ENCODE measurements around the gene IGF2BP3. TPM values are rescaled to one million over a fixed set of nuclear protein-coding genes. Genes with fewer than 3 reads are reported as not detected.

IGF2BP3 gene
- total and polyA plus RNA-seq, 10 of the 15 experiments (the other 5 are each of a cell fraction or from before 2014, with no cell fraction given), result 4.6 to 61.2 (median 36.9) TPM

GRCh38 chr7:23260371-23260770 lies 209.9 kb downstream of the IGF2BP3 start:
- Histone ChIP-seq H2AFZ (ENCODE audit: control insufficient read depth, low read depth, low read length) (no peak overlapping the region), H3K4me1 (ENCODE audit: control insufficient read depth, insufficient read depth, low read length) (peaks cover 8% of the 10 kb centered on the region), H3K9ac (ENCODE audit: control insufficient read depth, insufficient read depth, low read length) (no peak overlapping the region), H3K27me3 (replicated peaks in 1 of 2; ENCODE audit: control insufficient read depth in 2 of 2, insufficient read depth in 2 of 2, low read length in 1 of 2) (no peaks in the 10 kb centered on the region; a peak in 1 of 4 replicates), H4K20me1 (ENCODE audit: control insufficient read depth, insufficient read depth) (no peaks in the 10 kb centered on the region), H3K79me2 (ENCODE audit: control insufficient read depth, insufficient read depth, low read length) (no peaks in the 10 kb centered on the region), H3K4me3 (no peak overlapping the region), H3K27ac (ENCODE audit: control insufficient read depth, insufficient read depth) (no peak overlapping the region), H3K9me3 (replicated peaks; ENCODE audit: control insufficient read depth, insufficient read depth, low read length) (no peaks in the 10 kb centered on the region), H3K4me2 (ENCODE audit: control insufficient read depth, insufficient read depth) (no peak overlapping the region), H3K36me3 (ENCODE audit: control insufficient read depth in 2 of 2, insufficient read depth in 2 of 2, low read length in 1 of 2) (no peaks in the 10 kb centered on the region)
- ATAC-seq, result no peak
- POLR2A ChIA-PET, result interaction anchor here (0.6 kb wide), 1 partner anchor 20 kb away, joined by 4 read pairs; no protein-coding TSS in a partner anchor
- RAD21 ChIA-PET (ENCODE audit: unreplicated experiment), result interaction anchor here (1.4 to 5.0 kb wide), 4 partner anchors 12 to 174 kb away, joined by 3 to 21 read pairs (median 8); no protein-coding TSS in a partner anchor
- TF ChIP-seq RB1 (IDR thresholded peaks at IDR 0.05; ENCODE audit: borderline replicate concordance), result no peak
- TF ChIP-seq NFYA (IDR thresholded peaks at IDR 0.05; ENCODE audit: borderline replicate concordance, low read depth, low read length), result no peak
- TF ChIP-seq SMAD1 (IDR thresholded peaks at IDR 0.05; ENCODE audit: low read depth, partially characterized antibody), result no peak
- TF ChIP-seq NFXL1 (IDR thresholded peaks at IDR 0.05; ENCODE audit: borderline replicate concordance), result no peak
- no peak for TF ChIP-seq ZNF687 (IDR thresholded peaks at IDR 0.05)
- no peak for FAIRE-seq
- WGBS (ENCODE audit: insufficient coverage, insufficient replicate concordance, low lambda C conversion rate, missing lambda C conversion rate), result 65% methylated on average over 10 of the region's 10 CpGs
- intact Hi-C loops (cut with micrococcal nuclease; ENCODE audit: unreplicated experiment), result no loop called here
- in situ Hi-C loops (cut with MboI), result no loop called here
- CTCF ChIA-PET, result interaction anchor here (0.9 to 9.5 kb wide), 11 partner anchors 8 to 453 kb away, joined by 3 to 167 read pairs (median 8); no protein-coding TSS in a partner anchor
- SMC1A ChIA-PET (ENCODE audit: uncharacterized antibody, unreplicated experiment), result interaction anchor here (0.6 to 6.7 kb wide), 6 partner anchors 12 to 287 kb away, joined by 3 to 66 read pairs (median 6); no protein-coding TSS in a partner anchor
- DNase-seq (ENCODE audit: low read depth, low spot score), result no peak
- no TSS peak for BruUV-seq (replicated peaks)

Small RNA genes lying within 50 kb of the gene (small RNA-seq; reads per million reads assigned to genes)
- gene AC079780.1, result not detected
- gene RF00019, result not detected
- not detected for gene RNU7-143P
- not detected for gene SNORD65C

Other genes with a start within 250 kb of the IGF2BP3 start
- gene GPNMB, start 223.7 kb downstream of the IGF2BP3 start, total RNA-seq (2014; rRNA removed), result 8.3 and 12.2 TPM in 2 replicates
- 8.0 and 8.9 TPM in 2 replicates for gene GPNMB, start 223.7 kb downstream of the IGF2BP3 start, total RNA-seq (2014; rRNA removed; fragmentation: Illumina TruSeq; extraction: Trizol)
- gene GPNMB, start 223.7 kb downstream of the IGF2BP3 start, total RNA-seq (2021), result 4.2 and 5.9 TPM in 2 replicates
- gene GPNMB, start 223.7 kb downstream of the IGF2BP3 start, polyA plus RNA-seq (2011; rRNA removed), result 10.2 and 17.4 TPM in 2 replicates
- gene GPNMB, start 223.7 kb downstream of the IGF2BP3 start, polyA plus RNA-seq (2014; fragmentation: Illumina TruSeq; extraction: Trizol), result 10.4 and 16.8 TPM in 2 replicates
- 10 to 100 TPM; 15.6 to 22.3 TPM for gene GPNMB, start 223.7 kb downstream of the IGF2BP3 start, polyA plus RNA-seq (2014; fragmentation: Nextera tagmentation; extraction: Ambion mirVana)
- gene GPNMB, start 223.7 kb downstream of the IGF2BP3 start, polyA plus RNA-seq (2014; rRNA removed), result 8.2 and 9.2 TPM in 2 replicates
- 10 to 100 TPM in 1 of 2 experiments, 1 to 10 TPM in 1; 9.7 to 11.1 TPM for gene GPNMB, start 223.7 kb downstream of the IGF2BP3 start, polyA plus RNA-seq (2016; fragmentation: Nextera tagmentation; extraction: Ambion mirVana)
- 115 and 135 TPM in 2 replicates for gene MALSU1, start 171.2 kb downstream of the IGF2BP3 start, total RNA-seq (2014; rRNA removed)
- gene MALSU1, start 171.2 kb downstream of the IGF2BP3 start, total RNA-seq (2014; rRNA removed; fragmentation: Illumina TruSeq; extraction: Trizol), result 34.5 and 37.5 TPM in 2 replicates
- gene MALSU1, start 171.2 kb downstream of the IGF2BP3 start, total RNA-seq (2021), result 65.5 and 67.5 TPM in 2 replicates
- gene MALSU1, start 171.2 kb downstream of the IGF2BP3 start, polyA plus RNA-seq (2011; rRNA removed), result 82.0 and 97.8 TPM in 2 replicates
- 24.7 and 31.6 TPM in 2 replicates for gene MALSU1, start 171.2 kb downstream of the IGF2BP3 start, polyA plus RNA-seq (2014; fragmentation: Illumina TruSeq; extraction: Trizol)
- 10 to 100 TPM in 1 of 2 experiments, 1 to 10 TPM in 1; 8.5 to 35.0 TPM for gene MALSU1, start 171.2 kb downstream of the IGF2BP3 start, polyA plus RNA-seq (2014; fragmentation: Nextera tagmentation; extraction: Ambion mirVana)
- gene MALSU1, start 171.2 kb downstream of the IGF2BP3 start, polyA plus RNA-seq (2014; rRNA removed), result 121 and 126 TPM in 2 replicates
- gene MALSU1, start 171.2 kb downstream of the IGF2BP3 start, polyA plus RNA-seq (2016; fragmentation: Nextera tagmentation; extraction: Ambion mirVana), result 100 to 1,000 TPM; 155 to 159 TPM
- gene TRA2A, start 61.5 kb upstream of the IGF2BP3 start, total RNA-seq (2014; rRNA removed), result 25.0 TPM in 2 replicates
- gene TRA2A, start 61.5 kb upstream of the IGF2BP3 start, total RNA-seq (2014; rRNA removed; fragmentation: Illumina TruSeq; extraction: Trizol), result 71.2 and 78.0 TPM in 2 replicates
- 85.4 and 86.6 TPM in 2 replicates for gene TRA2A, start 61.5 kb upstream of the IGF2BP3 start, total RNA-seq (2021)
- gene TRA2A, start 61.5 kb upstream of the IGF2BP3 start, polyA plus RNA-seq (2011; rRNA removed), result 97.1 and 111 TPM in 2 replicates
- gene TRA2A, start 61.5 kb upstream of the IGF2BP3 start, polyA plus RNA-seq (2014; fragmentation: Illumina TruSeq; extraction: Trizol), result 224 and 533 TPM in 2 replicates
- gene TRA2A, start 61.5 kb upstream of the IGF2BP3 start, polyA plus RNA-seq (2014; fragmentation: Nextera tagmentation; extraction: Ambion mirVana), result 10 to 100 TPM; 69.2 to 83.1 TPM
- 99.5 and 103 TPM in 2 replicates for gene TRA2A, start 61.5 kb upstream of the IGF2BP3 start, polyA plus RNA-seq (2014; rRNA removed)
- 100 to 1,000 TPM; 135 TPM for gene TRA2A, start 61.5 kb upstream of the IGF2BP3 start, polyA plus RNA-seq (2016; fragmentation: Nextera tagmentation; extraction: Ambion mirVana)
- 24.7 and 31.6 TPM in 2 replicates for gene CCDC126, start 126.9 kb upstream of the IGF2BP3 start, total RNA-seq (2014; rRNA removed)
- gene CCDC126, start 126.9 kb upstream of the IGF2BP3 start, total RNA-seq (2014; rRNA removed; fragmentation: Illumina TruSeq; extraction: Trizol), result 23.4 and 23.5 TPM in 2 replicates
- gene CCDC126, start 126.9 kb upstream of the IGF2BP3 start, total RNA-seq (2021), result 21.7 and 21.8 TPM in 2 replicates
- 10.9 and 18.2 TPM in 2 replicates for gene CCDC126, start 126.9 kb upstream of the IGF2BP3 start, polyA plus RNA-seq (2011; rRNA removed)
- 18.4 and 20.0 TPM in 2 replicates for gene CCDC126, start 126.9 kb upstream of the IGF2BP3 start, polyA plus RNA-seq (2014; fragmentation: Illumina TruSeq; extraction: Trizol)
- gene CCDC126, start 126.9 kb upstream of the IGF2BP3 start, polyA plus RNA-seq (2014; fragmentation: Nextera tagmentation; extraction: Ambion mirVana), result 10 to 100 TPM; 34.3 to 49.9 TPM
- gene CCDC126, start 126.9 kb upstream of the IGF2BP3 start, polyA plus RNA-seq (2014; rRNA removed), result 17.2 and 22.9 TPM in 2 replicates
- 10 to 100 TPM; 32.7 to 38.7 TPM for gene CCDC126, start 126.9 kb upstream of the IGF2BP3 start, polyA plus RNA-seq (2016; fragmentation: Nextera tagmentation; extraction: Ambion mirVana)
- 6.6 and 7.8 TPM in 2 replicates for gene FAM221A, start 209.7 kb upstream of the IGF2BP3 start, total RNA-seq (2014; rRNA removed)
- gene FAM221A, start 209.7 kb upstream of the IGF2BP3 start, total RNA-seq (2014; rRNA removed; fragmentation: Illumina TruSeq; extraction: Trizol), result 9.5 and 9.7 TPM in 2 replicates
- gene FAM221A, start 209.7 kb upstream of the IGF2BP3 start, total RNA-seq (2021), result 7.3 and 7.5 TPM in 2 replicates
- 12.0 and 13.7 TPM in 2 replicates for gene FAM221A, start 209.7 kb upstream of the IGF2BP3 start, polyA plus RNA-seq (2011; rRNA removed)
- 10.0 and 10.4 TPM in 2 replicates for gene FAM221A, start 209.7 kb upstream of the IGF2BP3 start, polyA plus RNA-seq (2014; fragmentation: Illumina TruSeq; extraction: Trizol)
- gene FAM221A, start 209.7 kb upstream of the IGF2BP3 start, polyA plus RNA-seq (2014; fragmentation: Nextera tagmentation; extraction: Ambion mirVana), result 10 to 100 TPM in 1 of 2 experiments, 1 to 10 TPM in 1; 9.8 to 16.7 TPM
- gene FAM221A, start 209.7 kb upstream of the IGF2BP3 start, polyA plus RNA-seq (2014; rRNA removed), result 11.3 and 13.1 TPM in 2 replicates
- gene FAM221A, start 209.7 kb upstream of the IGF2BP3 start, polyA plus RNA-seq (2016; fragmentation: Nextera tagmentation; extraction: Ambion mirVana), result 1 to 10 TPM; 6.3 to 7.1 TPM
- 0.11 and 0.17 TPM in 2 replicates for gene STK31, start 239.7 kb upstream of the IGF2BP3 start, total RNA-seq (2014; rRNA removed)
- gene STK31, start 239.7 kb upstream of the IGF2BP3 start, total RNA-seq (2014; rRNA removed; fragmentation: Illumina TruSeq; extraction: Trizol), result 0.49 and 0.60 TPM in 2 replicates
- 0.21 TPM in 2 replicates for gene STK31, start 239.7 kb upstream of the IGF2BP3 start, total RNA-seq (2021)
- gene STK31, start 239.7 kb upstream of the IGF2BP3 start, polyA plus RNA-seq (2011; rRNA removed), result 0.24 and 0.35 TPM in 2 replicates
- gene STK31, start 239.7 kb upstream of the IGF2BP3 start, polyA plus RNA-seq (2014; fragmentation: Illumina TruSeq; extraction: Trizol), result 0.16 and 0.44 TPM in 2 replicates
- gene STK31, start 239.7 kb upstream of the IGF2BP3 start, polyA plus RNA-seq (2014; fragmentation: Nextera tagmentation; extraction: Ambion mirVana), result under 1 TPM; 0.08 to 0.15 TPM
- gene STK31, start 239.7 kb upstream of the IGF2BP3 start, polyA plus RNA-seq (2014; rRNA removed), result 0.15 and 0.35 TPM in 2 replicates
- under 1 TPM in 1 of 2 experiments, not detected in 1; 0.17 TPM for gene STK31, start 239.7 kb upstream of the IGF2BP3 start, polyA plus RNA-seq (2016; fragmentation: Nextera tagmentation; extraction: Ambion mirVana)

Data from GM12878 (cell line).